DMS 273 (cell line): ENCODE results near the gene NOX5.

Experiments
- DNase-seq: peaks from one replicate; lab custom pipeline; 2025; ENCODE audit not compliant: unreplicated experiment; lab: John Stamatoyannopoulos, UW

The NOX5 gene

GRCh38 chr15:69078638-69079037 lies 64.1 kb downstream of the NOX5 start:
- no peak for DNase-seq

DNA sequence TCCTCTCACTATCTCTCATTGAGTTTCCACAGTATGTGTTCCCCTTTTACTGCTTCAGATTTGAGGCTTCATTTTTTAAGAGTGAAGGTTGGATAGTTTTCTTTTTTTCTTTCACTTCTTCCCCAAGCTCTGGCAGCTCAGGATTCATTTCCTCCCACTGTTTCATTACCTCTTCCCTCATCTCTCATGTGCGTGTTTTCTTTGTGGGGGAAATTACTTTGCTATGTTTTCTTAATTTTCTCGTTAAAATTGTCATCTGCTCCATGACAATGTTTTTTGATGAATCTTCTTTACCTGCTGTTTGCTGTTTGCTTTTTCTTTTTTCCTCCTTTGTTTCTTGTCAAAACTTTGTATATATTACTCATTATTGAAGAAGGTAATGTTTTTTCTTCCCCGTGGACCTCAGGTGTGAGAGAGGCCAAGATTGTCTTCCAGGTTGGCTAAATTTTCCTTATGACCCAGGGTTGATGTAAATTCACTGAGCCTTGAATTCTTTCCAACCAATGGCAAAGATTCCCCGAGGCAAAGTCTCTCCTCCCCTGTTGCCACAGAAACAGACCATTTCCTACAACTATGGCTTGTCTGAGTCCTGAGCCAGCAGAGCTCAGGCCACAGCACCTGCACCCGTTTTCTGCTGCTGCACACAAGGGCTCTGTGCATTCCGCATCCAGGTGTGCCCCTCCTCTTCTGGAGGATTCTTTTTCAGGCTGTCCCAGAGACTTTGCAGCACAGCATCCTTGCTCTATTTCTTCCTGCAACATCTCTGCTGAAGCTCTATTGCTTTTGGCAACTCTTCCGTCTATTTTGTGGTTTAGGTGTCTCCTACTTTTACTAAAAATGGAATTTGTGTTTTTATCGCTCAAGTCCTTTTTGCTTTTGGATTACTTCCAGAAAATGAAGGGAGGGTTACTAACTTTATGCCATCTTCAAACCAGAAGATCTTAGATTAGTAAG lies 66.1 kb downstream of the NOX5 start:
- peak; percentile 78 for DNase-seq

GRCh38 chr15:69081310-69082004 lies 67.0 kb downstream of the NOX5 start:
- DNase-seq: peak; percentile 30

DNA sequence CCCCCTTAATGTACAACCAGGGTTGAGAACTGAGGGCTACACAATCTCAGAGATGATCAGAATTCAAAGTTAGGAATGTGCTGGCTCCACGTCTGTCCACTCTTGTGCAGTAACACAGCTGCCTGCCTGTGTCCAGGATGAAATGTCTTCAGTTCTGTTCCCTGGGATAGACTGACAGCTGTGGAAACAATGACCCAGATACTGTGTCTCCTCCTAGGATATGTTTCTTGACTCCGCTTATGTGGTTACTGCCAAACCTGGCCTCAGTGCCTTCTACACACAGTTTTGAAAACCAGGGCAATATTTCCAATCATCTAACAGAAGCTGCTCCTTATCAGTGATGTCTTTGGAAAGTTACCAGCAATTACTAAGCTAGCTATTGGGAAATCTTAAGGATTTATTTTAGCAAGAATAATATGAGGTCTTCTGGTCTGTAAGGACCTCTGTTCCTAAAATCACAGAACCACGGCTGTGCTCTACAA lies 67.6 kb downstream of the NOX5 start:
- DNase-seq: peak; percentile 44

DNA sequence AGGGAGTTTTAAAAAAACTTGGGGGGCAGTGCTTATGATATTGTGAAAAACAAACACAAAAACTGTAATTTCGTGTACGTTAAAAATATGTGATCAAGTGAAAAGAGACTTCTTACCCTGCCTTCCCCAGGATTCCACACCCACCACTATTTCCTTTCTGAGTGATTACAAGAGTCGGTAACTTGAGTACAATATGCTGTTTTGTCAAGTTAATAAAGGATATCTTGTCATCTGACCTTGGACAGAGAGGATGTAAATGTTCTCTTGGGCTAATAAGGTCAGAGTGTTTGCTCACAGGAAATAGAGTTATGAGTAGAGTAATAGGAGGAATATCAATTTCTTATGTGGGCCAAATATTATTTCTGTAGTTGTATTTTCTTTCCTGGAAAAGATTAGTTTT lies 68.1 kb downstream of the NOX5 start:
- DNase-seq: peak; percentile 14

DNA sequence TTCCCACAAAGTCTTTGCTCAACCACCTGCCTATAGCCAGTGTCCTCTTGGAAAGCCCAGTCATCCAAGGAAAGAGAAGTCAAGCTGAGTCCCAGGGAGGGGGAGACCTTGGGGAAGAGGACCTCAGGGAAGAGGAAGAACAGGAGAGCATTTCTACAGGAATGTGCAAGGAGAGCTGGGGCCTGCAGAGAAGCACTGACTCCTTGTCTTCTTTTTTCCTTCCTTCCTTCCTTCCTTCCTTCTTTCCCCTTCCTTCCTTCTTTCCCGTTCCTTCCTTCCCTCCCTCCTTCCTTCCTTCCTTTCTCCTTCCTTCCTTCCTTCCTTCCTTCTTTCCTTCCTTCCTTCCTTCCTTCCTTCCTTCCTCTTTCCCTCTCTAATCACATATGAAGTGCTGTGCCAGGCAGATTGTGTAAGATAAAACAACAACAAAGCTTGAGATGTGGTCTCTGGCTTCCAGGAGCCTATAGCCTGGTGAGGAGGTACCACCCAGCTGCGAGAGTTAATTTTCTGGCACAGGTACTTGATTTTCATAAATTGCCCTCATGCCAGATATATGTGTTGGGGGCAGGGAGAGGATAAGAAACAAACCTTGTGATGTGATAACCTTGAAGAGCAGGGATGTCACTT lies 70.0 kb downstream of the NOX5 start:
- no peak for DNase-seq

DNA sequence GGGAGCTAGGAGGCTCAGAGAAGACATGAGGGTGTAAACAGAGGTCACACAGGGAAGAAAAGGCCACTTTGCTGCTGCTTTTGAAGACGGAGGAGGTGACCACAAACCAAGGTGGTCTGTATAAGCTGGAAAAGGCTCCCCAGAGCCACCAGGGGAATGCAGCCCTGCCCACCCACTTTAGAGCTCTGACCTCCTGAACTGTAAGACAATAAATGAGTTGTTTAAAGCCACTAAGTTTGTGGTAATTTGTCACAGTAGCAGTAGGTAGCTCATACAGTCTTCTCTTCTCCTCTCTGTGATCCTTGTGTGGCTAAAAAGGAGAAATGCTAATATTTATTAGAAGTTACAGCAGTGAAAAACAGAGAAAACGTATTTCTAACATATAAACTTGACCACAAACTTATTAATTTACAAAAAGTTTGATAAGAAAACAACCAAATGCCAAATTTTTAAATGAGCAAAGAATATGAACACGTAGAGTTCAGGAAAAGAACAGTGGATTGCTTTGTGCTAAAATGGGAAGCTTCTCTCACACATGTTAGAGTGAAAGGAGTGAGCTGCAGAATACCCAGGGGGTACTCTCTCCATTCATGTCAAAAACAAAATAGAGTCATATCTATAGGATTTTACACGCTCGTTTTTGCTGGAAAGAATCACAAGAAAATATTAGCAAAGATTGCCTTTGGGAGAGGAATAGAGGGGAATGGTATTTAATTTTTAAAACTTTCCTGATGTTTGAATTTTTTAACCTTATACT lies 71.0 kb downstream of the NOX5 start:
- no peak for DNase-seq

GRCh38 chr15:69086427-69087204 lies 72.1 kb downstream of the NOX5 start:
- no peak for DNase-seq

DNA sequence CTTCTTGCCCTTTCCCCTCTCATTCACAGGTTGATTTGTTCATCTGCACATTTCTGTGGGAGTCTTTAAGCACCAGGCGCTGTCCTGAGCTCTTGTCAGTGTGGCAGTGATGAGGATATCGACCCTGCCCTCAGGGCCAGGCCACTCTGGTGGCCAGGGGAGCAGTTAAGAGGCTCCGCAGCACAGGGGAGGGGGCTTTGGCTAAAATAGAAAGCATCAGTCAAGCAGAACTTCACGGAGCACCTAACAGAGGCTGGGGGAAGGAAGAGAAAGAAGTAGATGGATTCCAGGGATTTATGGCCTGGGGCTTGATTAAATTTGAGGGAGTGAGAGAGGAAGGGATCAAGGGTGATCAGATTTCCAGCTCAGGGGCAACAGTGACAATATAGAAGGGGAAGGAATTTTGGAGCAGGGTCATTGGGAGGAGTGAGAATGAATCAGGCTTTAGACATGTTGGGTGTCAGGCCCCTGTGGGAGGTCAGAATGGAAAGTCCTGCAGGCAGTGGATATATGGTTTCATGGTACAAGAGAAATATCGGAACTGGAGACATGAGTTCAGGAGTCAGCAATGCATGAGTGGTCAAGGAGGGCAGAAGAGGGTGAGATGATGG lies 73.0 kb downstream of the NOX5 start:
- no peak for DNase-seq

- no peak for DNase-seq
These were observed 73.9 kb downstream of the NOX5 start for GRCh38 chr15:69088300-69088965.

DNA sequence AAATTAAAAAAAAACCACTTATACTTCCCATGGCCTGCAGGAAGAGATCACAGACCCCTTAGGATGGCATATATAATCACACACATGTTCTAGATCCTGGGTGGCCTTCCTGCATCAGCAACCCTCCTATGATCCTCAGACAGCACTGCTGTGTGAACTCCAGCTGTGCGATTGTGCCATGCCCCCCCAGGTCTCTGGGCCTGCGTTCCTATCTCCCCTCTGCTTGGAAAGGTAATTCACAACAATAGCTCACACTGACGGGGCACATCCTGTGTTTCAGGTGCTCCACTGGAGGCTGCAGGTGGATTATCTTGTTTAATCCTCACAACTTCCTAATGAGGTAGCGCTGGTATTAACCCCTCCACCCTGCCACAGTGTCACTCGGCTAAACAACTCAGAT lies 74.8 kb downstream of the NOX5 start:
- DNase-seq: no peak

DNA sequence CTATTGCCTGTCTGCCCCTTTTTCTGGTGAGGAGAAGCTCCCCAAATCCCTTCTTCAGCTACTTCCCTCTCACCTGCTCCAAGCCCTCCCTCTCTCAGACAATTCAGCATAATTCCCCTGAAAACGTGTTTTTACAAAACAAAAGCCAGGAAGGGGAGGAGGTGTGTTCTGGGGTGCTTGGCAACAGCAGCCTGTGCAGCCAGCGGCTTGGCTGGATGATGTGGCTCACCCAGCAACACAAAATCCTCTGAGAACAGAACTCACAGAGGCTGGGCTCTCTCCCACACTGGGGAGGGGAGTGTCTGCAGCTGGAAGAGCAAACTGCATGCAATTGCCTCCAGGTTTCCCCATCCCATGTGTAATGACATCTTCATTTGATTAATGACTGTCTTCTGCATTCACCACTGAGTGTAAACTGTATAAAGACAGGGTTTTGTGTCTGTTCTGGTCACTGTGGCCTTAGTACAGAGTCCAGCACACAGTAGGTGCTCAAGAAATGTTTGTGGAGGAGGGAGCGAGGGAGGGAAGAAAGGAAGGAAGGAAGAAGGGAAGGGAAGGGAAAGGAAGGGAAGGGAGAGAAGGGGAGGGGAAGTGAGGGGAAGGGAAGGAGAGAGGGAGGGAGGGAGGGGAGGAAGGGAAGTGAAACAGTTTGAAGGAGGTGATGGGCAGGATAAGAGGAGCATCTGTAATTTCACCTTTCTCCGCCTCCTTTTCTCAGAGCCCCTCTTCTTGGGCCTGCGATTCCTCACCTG lies 75.9 kb downstream of the NOX5 start:
- DNase-seq: peak; percentile 20

- no peak for DNase-seq
These were observed 77.2 kb downstream of the NOX5 start for GRCh38 chr15:69091654-69092053.

DNA sequence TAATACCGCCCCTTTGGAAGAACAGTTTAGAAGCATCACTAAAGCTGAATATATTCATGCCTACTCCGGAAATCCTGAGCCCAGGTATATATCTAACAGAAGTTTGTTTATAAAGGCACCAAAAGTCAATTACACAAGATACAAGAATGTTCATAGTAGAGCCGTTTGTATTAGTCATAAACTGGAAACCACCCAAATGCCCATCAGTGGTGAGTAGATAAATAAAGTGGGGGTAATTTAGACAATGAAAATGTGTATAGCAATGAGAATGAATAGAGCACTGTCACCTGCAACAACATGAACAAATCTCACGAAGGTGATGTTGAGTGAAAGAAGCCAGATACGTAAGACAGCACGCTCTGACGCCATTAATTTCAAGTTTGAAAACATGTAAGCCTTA lies 77.7 kb downstream of the NOX5 start:
- no peak for DNase-seq

DNA sequence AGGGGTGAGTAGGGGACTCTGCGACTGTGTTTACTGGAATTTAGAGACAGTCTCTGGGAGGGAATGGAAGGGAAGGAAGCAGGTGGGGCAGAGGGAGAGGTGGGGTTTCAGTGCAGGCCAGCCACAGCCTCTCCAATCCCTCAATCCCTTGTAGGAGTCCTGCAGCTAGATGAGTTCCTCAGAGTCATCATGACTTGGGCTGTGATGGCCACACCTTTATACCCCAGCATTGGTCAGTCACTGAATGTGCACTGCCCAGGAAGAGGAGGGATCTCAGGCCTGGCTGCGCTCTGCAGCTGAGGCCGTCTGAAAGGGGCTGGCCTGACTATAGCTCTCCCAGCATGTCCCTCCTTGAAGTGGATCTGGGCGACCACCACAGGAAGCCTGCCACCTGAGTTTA lies 78.6 kb downstream of the NOX5 start:
- no peak for DNase-seq

- no peak for DNase-seq
These were observed 79.1 kb downstream of the NOX5 start for GRCh38 chr15:69093614-69094013.

DNA sequence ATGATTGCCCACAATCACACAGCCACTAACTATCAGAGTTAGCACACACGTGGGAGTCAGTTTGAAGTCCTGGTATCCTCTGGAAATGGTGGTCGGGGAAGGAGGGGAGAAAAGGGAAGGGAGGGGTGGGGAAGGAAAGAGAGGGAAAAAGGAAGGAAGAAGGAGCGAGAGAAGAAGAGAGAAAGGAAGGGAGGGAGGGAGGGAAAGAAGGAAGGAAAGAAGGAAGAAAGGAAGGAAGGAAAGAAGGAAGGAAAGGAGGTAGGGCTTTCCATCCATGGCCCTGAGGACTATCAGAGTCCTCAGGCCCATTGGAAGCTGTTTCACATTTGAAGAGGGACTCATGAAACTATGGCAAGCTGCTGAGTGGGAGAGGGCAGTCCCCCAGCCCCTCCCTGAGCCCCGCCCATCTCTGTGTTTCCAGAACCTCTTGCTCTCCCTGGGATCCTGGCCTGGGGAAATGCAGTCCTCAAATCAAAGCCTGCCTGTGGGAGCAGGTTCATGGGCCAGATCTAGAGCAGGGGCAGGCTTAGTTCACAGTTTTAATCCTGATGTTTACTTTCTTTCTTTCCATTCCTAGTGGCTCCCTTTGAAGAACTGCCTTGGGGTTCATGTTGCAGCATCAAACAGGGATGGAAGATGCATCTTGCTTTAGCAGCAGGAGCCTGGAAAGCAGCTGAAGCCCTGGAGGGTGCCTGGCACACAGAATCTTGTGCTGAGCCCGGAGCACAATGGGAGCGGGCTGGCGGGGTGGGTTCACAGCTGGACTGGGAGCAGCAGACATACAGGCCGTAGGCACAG lies 79.8 kb downstream of the NOX5 start:
- DNase-seq: peak; percentile 31

GRCh38 chr15:69095274-69095673 lies 80.8 kb downstream of the NOX5 start:
- DNase-seq: no peak
